Uterus (tissue), 4 donors: ENCODE data around the gene KREMEN2. TPM values are rescaled to one million over a fixed set of nuclear protein-coding genes. Genes with fewer than 3 reads are reported as not detected.

Source experiments
- DNase-seq, 2 donors: peaks; one replicate each; pipeline ENCODE4 v3.0.0-alpha.2; 2019 to 2020
- H3K27ac ChIP-seq, 2 donors: fragments of 200-600 bp; sonication (generic); 1 replicate in 1 of 2; 2 replicates in 1 of 2; pipeline ENCODE4 v1.5.1; 2016 to 2018
- H3K27me3 ChIP-seq, 2 donors: fragments of 200-600 bp; sonication (generic); one replicate each; pipeline ENCODE4 v1.5.1; 2018 to 2019; ENCODE audit warnings: control low read depth in 1 of 2
- H3K36me3 ChIP-seq, 2 donors: fragments of 200-600 bp; sonication (generic); one replicate each; pipeline ENCODE4 v1.5.1; 2019; ENCODE audit warnings: control low read depth in 1 of 2
- H3K4me1 ChIP-seq, 2 donors: fragments of 200-600 bp; sonication (generic); one replicate each; pipeline ENCODE4 v1.5.1; 2018 to 2019; ENCODE audit warnings: control low read depth in 1 of 2
- H3K4me3 ChIP-seq, 2 donors: fragments of 200-600 bp; sonication (generic); 1 replicate in 1 of 2; 2 replicates in 1 of 2; pipeline ENCODE4 v1.5.1; 2018 to 2019; ENCODE audit warnings: mild to moderate bottlenecking in 1 of 2
- H3K9me3 ChIP-seq, 2 donors: fragments of 200-600 bp; sonication (generic); one replicate each; pipeline ENCODE4 v1.5.1; 2019; ENCODE audit warnings: control low read depth in 1 of 2
- POLR2A ChIP-seq, 2 donors: fragments of 450-650 bp; IDR thresholded peaks; one replicate each; pipeline ENCODE4 v1.6.1; 2016; ENCODE audit warnings: antibody characterized with exemption in 2 of 2, mild to moderate bottlenecking in 1 of 2, moderate library complexity in 1 of 2
- intact Hi-C: fragments of 100-400 bp; cut with DNase I; formaldehyde crosslinking; loops from one replicate; pipeline ENCODE4 v1.15.1; 2023; ENCODE audit warnings: low total_unique reads
- total RNA-seq, 4 donors: library from RNA; depleted of rRNA in 3 of 4; stranded (reverse); fragments of >200 nt in 3 of 4; gene quantifications; one replicate each; pipeline versions ENCODE4 v1.1.0 to v1.2.4, GENCODE V29; 2014 to 2023
- TF ChIP-seq, protein P1 (sequence below), 4 experiments: fragments of 200-600 bp in 2 of 4; fragments of 450-650 bp in 2 of 4; sonication (generic) in 2 of 4; IDR thresholded peaks; one replicate each; pipeline ENCODE4 v1.5.1; 2016 to 2019; ENCODE audit warnings: antibody characterized with exemption in 4 of 4, mild to moderate bottlenecking in 2 of 4, moderate library complexity in 1 of 4
- donor health status: DM: yes; HTN: yes; CAD: no.

KREMEN2 gene
- total RNA-seq, 4 donors from 2014 or later = 0.41 TPM; not detected in 3

DNA sequence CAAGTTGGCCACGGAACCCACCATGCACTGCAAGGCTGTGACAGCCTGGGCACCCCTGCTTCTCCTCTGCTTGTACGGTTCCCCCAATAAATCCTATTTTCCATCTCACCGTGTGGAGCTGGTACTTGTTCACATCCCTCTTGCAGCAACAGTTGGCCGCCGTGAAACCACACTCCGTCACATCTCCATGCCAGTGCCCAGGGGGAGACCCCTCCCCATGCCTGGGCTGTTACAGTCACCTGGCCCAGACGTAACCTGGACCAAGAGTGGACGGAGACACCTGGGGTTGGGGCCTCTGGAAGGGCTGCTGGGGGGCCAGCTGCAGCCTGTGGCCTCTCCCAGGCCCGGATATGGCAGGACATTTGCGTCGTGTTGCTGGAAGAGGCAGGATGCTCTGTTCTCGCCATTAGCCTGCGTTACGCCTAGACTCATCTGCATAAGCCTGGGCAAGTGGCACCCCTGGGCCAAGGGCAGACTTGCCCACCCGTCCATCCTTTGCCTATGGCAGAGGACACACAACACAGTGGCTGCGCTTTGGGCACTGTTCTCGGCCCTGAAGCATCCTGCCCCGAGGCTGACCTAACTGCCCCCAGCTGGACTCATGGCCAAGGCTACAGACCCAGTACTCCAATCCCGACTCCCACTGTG, 14.2 kb upstream of the KREMEN2 start:
- TF ChIP-seq POLR2A (IDR thresholded peaks at IDR 0.05) = no peak
- TF ChIP-seq, protein P1, sequence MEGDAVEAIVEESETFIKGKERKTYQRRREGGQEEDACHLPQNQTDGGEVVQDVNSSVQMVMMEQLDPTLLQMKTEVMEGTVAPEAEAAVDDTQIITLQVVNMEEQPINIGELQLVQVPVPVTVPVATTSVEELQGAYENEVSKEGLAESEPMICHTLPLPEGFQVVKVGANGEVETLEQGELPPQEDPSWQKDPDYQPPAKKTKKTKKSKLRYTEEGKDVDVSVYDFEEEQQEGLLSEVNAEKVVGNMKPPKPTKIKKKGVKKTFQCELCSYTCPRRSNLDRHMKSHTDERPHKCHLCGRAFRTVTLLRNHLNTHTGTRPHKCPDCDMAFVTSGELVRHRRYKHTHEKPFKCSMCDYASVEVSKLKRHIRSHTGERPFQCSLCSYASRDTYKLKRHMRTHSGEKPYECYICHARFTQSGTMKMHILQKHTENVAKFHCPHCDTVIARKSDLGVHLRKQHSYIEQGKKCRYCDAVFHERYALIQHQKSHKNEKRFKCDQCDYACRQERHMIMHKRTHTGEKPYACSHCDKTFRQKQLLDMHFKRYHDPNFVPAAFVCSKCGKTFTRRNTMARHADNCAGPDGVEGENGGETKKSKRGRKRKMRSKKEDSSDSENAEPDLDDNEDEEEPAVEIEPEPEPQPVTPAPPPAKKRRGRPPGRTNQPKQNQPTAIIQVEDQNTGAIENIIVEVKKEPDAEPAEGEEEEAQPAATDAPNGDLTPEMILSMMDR (IDR thresholded peaks at IDR 0.05) = no peak
- intact Hi-C loops = no loop called here
- H3K27me3 ChIP-seq = no peaks in the 10 kb centered on the region
- no peaks in the 10 kb centered on the region for H3K36me3 ChIP-seq
- no peak overlapping the region for H3K27ac ChIP-seq
- no peaks in the 10 kb centered on the region for H3K4me1 ChIP-seq
- no peak overlapping the region for H3K4me3 ChIP-seq
- peak in 1 of 2 donors; percentile 10 for DNase-seq
- H3K9me3 ChIP-seq = no peaks in the 10 kb centered on the region

DNA sequence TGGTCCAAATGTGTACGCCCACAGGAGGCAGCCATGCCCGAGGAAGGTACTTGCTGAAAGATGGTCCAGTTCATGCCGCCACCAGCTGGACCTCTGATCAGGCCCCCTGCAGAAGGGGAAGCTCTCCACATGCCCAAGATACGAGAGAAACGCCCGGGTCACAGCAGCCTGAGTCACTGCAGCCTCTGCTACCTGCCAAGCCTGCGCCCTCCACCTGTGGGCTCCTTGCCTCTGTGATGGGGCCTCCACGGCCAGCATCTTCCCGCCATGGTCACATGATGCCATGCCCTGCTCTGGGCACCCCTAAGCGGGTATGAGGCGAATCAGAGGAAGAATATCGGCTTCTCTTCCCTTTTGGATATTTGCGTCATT, 13.7 kb upstream of the KREMEN2 start:
- TF ChIP-seq, protein P1 (IDR thresholded peaks at IDR 0.05) = no peak
- no peak for TF ChIP-seq POLR2A (IDR thresholded peaks at IDR 0.05)
- no peaks in the 10 kb centered on the region for H3K36me3 ChIP-seq

DNA sequence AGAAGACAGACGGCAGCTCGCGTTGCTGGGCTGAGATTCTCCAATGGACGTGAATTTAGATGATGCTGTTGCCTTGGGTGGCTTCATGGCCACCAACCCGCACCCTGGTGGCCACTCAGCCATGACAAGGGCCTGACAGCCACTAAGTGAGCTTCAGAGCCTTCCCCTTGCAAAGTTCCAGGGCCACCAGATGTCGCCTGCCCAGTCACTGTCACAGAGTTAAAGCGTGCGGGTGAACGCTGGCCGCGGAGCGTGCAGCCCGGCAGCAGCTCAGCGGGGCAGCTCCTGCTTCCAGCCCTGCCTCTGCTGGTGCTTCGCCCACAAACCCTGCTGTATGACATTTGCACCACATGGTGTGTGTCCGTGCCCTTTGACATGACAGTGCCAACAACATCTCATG, 13.3 kb upstream of the KREMEN2 start:
- H3K4me1 ChIP-seq = no peaks in the 10 kb centered on the region
- TF ChIP-seq, protein P1 (IDR thresholded peaks at IDR 0.05) = no peak
- TF ChIP-seq POLR2A (IDR thresholded peaks at IDR 0.05) = no peak
- H3K36me3 ChIP-seq = no peaks in the 10 kb centered on the region
- no peak overlapping the region for H3K4me3 ChIP-seq
- no peak overlapping the region for H3K27ac ChIP-seq
- no peaks in the 10 kb centered on the region for H3K9me3 ChIP-seq
- H3K27me3 ChIP-seq = no peaks in the 10 kb centered on the region
- DNase-seq = no peak
- intact Hi-C loops = no loop called here

More for the DNA sequence above, 13.7 kb upstream of the KREMEN2 start:
- intact Hi-C loops = no loop called here
- Histone ChIP-seq H3K9me3 (no peaks in the 10 kb centered on the region), H3K4me1 (no peaks in the 10 kb centered on the region), H3K4me3 (no peak overlapping the region), H3K27me3 (no peaks in the 10 kb centered on the region), H3K27ac (no peak overlapping the region)
- DNase-seq = no peak

DNA sequence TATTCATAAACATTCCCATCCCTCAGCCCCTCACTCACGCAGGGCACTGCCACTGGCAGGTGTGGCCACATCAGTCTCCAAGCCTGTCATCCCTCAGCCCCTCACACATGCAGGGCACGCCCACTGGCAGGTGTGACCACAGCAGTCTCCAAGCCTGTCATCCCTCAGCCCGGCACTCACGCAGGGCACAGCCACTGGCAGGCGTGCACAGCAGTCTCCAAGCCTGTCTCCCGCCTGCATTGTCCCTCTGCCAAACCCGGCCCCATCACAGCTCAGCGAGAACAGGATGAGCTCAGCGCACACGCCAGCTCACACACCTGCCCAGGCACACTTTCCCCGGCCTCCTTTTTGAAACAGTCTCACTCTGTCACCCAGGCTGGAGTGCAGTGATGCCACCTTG, 11.4 kb upstream of the KREMEN2 start:
- TF ChIP-seq, protein P1 (IDR thresholded peaks at IDR 0.05) = no peak
- no peak for TF ChIP-seq POLR2A (IDR thresholded peaks at IDR 0.05)
- Histone ChIP-seq H3K4me3 (no peak overlapping the region), H3K27ac (no peak overlapping the region), H3K27me3 (no peaks in the 10 kb centered on the region), H3K9me3 (no peaks in the 10 kb centered on the region), H3K36me3 (no peaks in the 10 kb centered on the region), H3K4me1 (no peaks in the 10 kb centered on the region)
- intact Hi-C loops = no loop called here
- no peak for DNase-seq

DNA sequence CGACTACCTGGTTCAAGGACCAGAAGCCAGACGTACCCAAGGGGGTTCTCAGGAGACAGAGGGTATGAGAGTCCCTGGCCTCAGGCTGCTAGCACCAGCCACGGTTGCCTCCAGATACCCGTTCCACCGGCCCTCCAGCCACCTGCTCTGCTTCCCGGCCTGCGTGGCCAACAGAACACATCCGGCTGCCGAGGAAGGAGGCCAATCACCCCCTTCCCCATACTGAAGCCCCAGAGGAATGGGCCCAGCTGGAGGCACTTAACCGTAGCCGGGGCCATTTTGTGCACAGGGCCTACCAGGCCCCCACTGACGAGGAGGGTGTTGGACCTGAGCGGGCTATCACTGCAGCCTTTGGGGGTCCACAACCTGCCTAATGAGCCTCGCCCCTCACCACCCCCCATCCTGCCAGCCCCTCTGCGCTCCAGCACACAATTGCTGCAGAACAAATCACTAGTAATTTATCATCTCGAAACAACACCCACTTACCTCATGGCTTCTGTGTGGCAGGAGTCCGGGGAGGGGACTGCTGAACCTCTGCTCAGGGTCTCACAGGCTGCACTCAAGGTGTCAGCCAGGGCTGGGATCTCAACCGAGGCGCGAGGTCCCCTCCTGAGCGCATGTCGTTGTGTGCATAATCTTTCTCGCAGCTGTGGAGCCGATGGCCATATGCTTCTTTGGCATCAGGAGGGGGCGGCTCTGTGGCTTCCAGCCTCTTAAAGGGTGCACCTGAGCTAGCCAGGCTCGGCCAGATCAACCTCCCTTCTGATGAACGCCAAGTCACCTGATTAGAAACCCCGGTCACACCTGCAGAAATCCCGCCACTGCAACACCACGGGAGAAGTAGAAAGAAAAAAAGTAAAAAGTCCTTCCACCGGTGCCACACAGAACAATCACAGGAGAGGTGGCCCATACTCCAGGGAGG, 10.1 kb upstream of the KREMEN2 start:
- intact Hi-C loops = no loop called here
- no peak for TF ChIP-seq POLR2A (IDR thresholded peaks at IDR 0.05)
- TF ChIP-seq, protein P1 (IDR thresholded peaks at IDR 0.05) = no peak
- no peak for DNase-seq

More for the DNA sequence above, 10.1 kb upstream of the KREMEN2 start:
- no peaks in the 10 kb centered on the region for H3K9me3 ChIP-seq
- H3K27ac ChIP-seq = no peak overlapping the region
- no peaks in the 10 kb centered on the region for H3K27me3 ChIP-seq
- H3K36me3 ChIP-seq = no peaks in the 10 kb centered on the region
- no peaks in the 10 kb centered on the region for H3K4me1 ChIP-seq
- no peak overlapping the region for H3K4me3 ChIP-seq
